ENCODE data around the gene CBFA2T2.

Gene CBFA2T2

GRCh38 chr20:33669873-33670640 lies 180.2 kb downstream of the CBFA2T2 start:
- DNase-seq, result no peak

- DNase-seq, result no peak
Observed at GRCh38 chr20:33670715-33671499, 181.0 kb downstream of the CBFA2T2 start.

GRCh38 chr20:33671573-33672288 lies 181.8 kb downstream of the CBFA2T2 start:
- no peak for DNase-seq

GRCh38 chr20:33672426-33673113 lies 182.7 kb downstream of the CBFA2T2 start:
- DNase-seq, result no peak

GRCh38 chr20:33673114-33673409 lies 183.2 kb downstream of the CBFA2T2 start:
- DNase-seq, result no peak

- no peak for DNase-seq
Observed at GRCh38 chr20:33673410-33674293, 183.8 kb downstream of the CBFA2T2 start.

- peak; percentile 57 for DNase-seq
Observed at GRCh38 chr20:33674294-33675135, 184.6 kb downstream of the CBFA2T2 start, which contains the start of gene NECAB3. TSS of gene NECAB3 (minus strand) at chr20:33674428. CDS start at chr20:33674352, 76 bp downstream.

GRCh38 chr20:33675136-33675959 lies 185.5 kb downstream of the CBFA2T2 start:
- no peak for DNase-seq

- DNase-seq, result no peak
Observed at GRCh38 chr20:33676121-33676520, 186.2 kb downstream of the CBFA2T2 start.

- no peak for DNase-seq
Observed at GRCh38 chr20:33676652-33677645, 187.1 kb downstream of the CBFA2T2 start.

GRCh38 chr20:33677991-33678702 lies 188.3 kb downstream of the CBFA2T2 start:
- no peak for DNase-seq

- DNase-seq, result no peak
Observed at GRCh38 chr20:33679758-33680485, 190.0 kb downstream of the CBFA2T2 start.

- no peak for DNase-seq
Observed at GRCh38 chr20:33680686-33681085, 190.8 kb downstream of the CBFA2T2 start.

GRCh38 chr20:33681288-33681687 lies 191.4 kb downstream of the CBFA2T2 start:
- DNase-seq, result no peak

- DNase-seq, result no peak
Observed at GRCh38 chr20:33681728-33682353, 191.9 kb downstream of the CBFA2T2 start.

- peak; percentile 90 for DNase-seq
Observed at GRCh38 chr20:33684533-33685327, 194.8 kb downstream of the CBFA2T2 start.

All from DMS 273 treated with DMSO at 0.1 percent for 48 hours (cell line).